Neural cell (in vitro differentiated cells): ENCODE data around the gene CCL28. TPM values are rescaled to one million over a fixed set of nuclear protein-coding genes. Genes with fewer than 3 reads are reported as not detected.

Source experiments
- H2AFZ ChIP-seq: fragments of 200-600, 300-800 bp; sonication (generic), shearing (Covaris generic); 2 replicates; pipeline ENCODE4 v1.6.0; 2014; ENCODE audit warnings: low read depth, mild to moderate bottlenecking, antibody characterized with exemption, low read length, moderate library complexity
- H3F3A ChIP-seq: fragments of 200-600 bp; shearing (Covaris generic); 2 replicates; pipeline ENCODE4 v1.6.1; 2016; ENCODE audit warnings: mild to moderate bottlenecking, moderate library complexity, mixed read lengths, antibody characterized with exemption, low read length; ENCODE audit not compliant: insufficient read depth, poor library complexity, severe bottlenecking
- H3K27ac ChIP-seq: fragments of 200-600, 300-800 bp; sonication (generic), shearing (Covaris generic); 2 replicates; pipeline ENCODE4 v1.5.1; 2014; ENCODE audit warnings: mild to moderate bottlenecking, low read length, moderate library complexity
- H3K27me3 ChIP-seq: fragments of 300-800, 200-600 bp; sonication (generic), shearing (Covaris generic); 2 replicates; pipeline ENCODE4 v1.6.0; 2014; ENCODE audit warnings: mild to moderate bottlenecking, low read depth, low read length, moderate library complexity; ENCODE audit not compliant: insufficient read depth
- H3K36me3 ChIP-seq: fragments of 300-800, 200-600 bp; sonication (generic), shearing (Covaris generic); 2 replicates; pipeline ENCODE4 v1.5.1; 2014; ENCODE audit warnings: mild to moderate bottlenecking, antibody characterized with exemption, low read length, moderate library complexity; ENCODE audit not compliant: insufficient read depth
- H3K4me2 ChIP-seq: fragments of 300-800, 200-600 bp; sonication (generic), shearing (Covaris generic); 2 replicates; pipeline ENCODE4 v1.6.0; 2014; ENCODE audit warnings: mild to moderate bottlenecking, low read length
- H3K4me3 ChIP-seq: fragments of 300-800, 200-600 bp; sonication (generic), shearing (Covaris generic); 2 replicates; pipeline ENCODE4 v1.5.1; 2014; ENCODE audit warnings: mild to moderate bottlenecking, low read length, moderate library complexity
- H3K79me2 ChIP-seq: fragments of 200-600 bp; shearing (Covaris generic); replicated peaks from 2 replicates; pipeline ENCODE4 v1.6.0; 2014; ENCODE audit warnings: mild to moderate bottlenecking, low read length, moderate library complexity; ENCODE audit not compliant: insufficient read depth
- H3K9ac ChIP-seq: fragments of 300-800, 200-600 bp; sonication (generic), shearing (Covaris generic); 2 replicates; pipeline ENCODE4 v1.6.1; 2016; ENCODE audit warnings: mild to moderate bottlenecking, low read length, mixed read lengths
- H3K9me2 ChIP-seq: fragments of 200-600 bp; shearing (Covaris generic); 2 replicates; pipeline ENCODE4 v1.6.1; 2016; ENCODE audit warnings: mild to moderate bottlenecking, low read length, mixed read lengths; ENCODE audit not compliant: insufficient read depth
- H3K9me3 ChIP-seq: fragments of 200-600, 300-800 bp; sonication (generic), shearing (Covaris generic); 2 replicates; pipeline ENCODE4 v1.6.1; 2016; ENCODE audit warnings: mild to moderate bottlenecking, mixed run types, low read length, moderate library complexity, mixed read lengths
- H4K20me1 ChIP-seq: fragments of 200-600 bp; shearing (Covaris generic); 2 replicates; pipeline ENCODE4 v1.6.1; 2016; ENCODE audit warnings: mild to moderate bottlenecking, mixed run types; ENCODE audit not compliant: insufficient read depth
- CTCF ChIP-seq: fragments of 450-650 bp; IDR thresholded peaks from 2 replicates; pipeline ENCODE4 v1.5.1; 2014; ENCODE audit warnings: antibody characterized with exemption, mild to moderate bottlenecking, moderate library complexity; ENCODE audit not compliant: poor library complexity, severe bottlenecking
- EP300 ChIP-seq: fragments of 450-650 bp; conservative IDR thresholded peaks from 2 replicates; pipeline ENCODE4 v1.6.1; 2014; ENCODE audit warnings: antibody characterized with exemption, mild to moderate bottlenecking, moderate library complexity; ENCODE audit not compliant: poor library complexity, severe bottlenecking
- EZH2 ChIP-seq: fragments of 200-600, 300-800 bp; shearing (Covaris generic), sonication (generic); IDR thresholded peaks from 2 replicates; pipeline ENCODE4 v1.6.1; 2014; ENCODE audit warnings: antibody characterized with exemption, low read length, borderline replicate concordance, mild to moderate bottlenecking; ENCODE audit not compliant: insufficient read depth, poor library complexity, severe bottlenecking
- MXI1 ChIP-seq: fragments of 450-650 bp; conservative IDR thresholded peaks from 2 replicates; pipeline ENCODE4 v1.6.1; 2014; ENCODE audit warnings: antibody characterized with exemption, mild to moderate bottlenecking; ENCODE audit not compliant: poor library complexity, severe bottlenecking
- POLR2AphosphoS5 ChIP-seq: IDR thresholded peaks from 2 replicates; pipeline ENCODE4 v1.6.1; 2012
- RAD21 ChIP-seq: fragments of 450-650 bp; conservative IDR thresholded peaks from 2 replicates; pipeline ENCODE4 v1.6.1; 2014; ENCODE audit warnings: antibody characterized with exemption, mild to moderate bottlenecking, moderate library complexity
- REST ChIP-seq: IDR thresholded peaks from 2 replicates; pipeline ENCODE4 v1.6.1; 2012; ENCODE audit warnings: borderline replicate concordance
- SMC3 ChIP-seq: fragments of 450-650 bp; conservative IDR thresholded peaks from 2 replicates; pipeline ENCODE4 v1.6.1; 2014; ENCODE audit warnings: antibody characterized with exemption, mild to moderate bottlenecking, moderate library complexity; ENCODE audit not compliant: poor library complexity
- TAF1 ChIP-seq: IDR thresholded peaks from 2 replicates; pipeline ENCODE4 v1.6.1; 2012; ENCODE audit warnings: low read depth
- polyA plus RNA-seq: library from polyadenylated mRNA; depleted of rRNA; stranded (reverse); fragments of >200 nt; gene quantifications from 2 replicates; pipeline ENCODE4 v1.2.3, GENCODE V29; 2014

Gene CCL28
- polyA plus RNA-seq, 1 donor from 2014 or later = not detected

GRCh38 chr5:43357878-43358281 lies 54.3 kb downstream of the CCL28 start:
- Histone ChIP-seq H3K27ac (no peak overlapping the region), H4K20me1 (no peaks in the 10 kb centered on the region), H3K9me3 (no peaks in the 10 kb centered on the region), H3K9ac (no peak overlapping the region), H2AFZ (no peak overlapping the region), H3K79me2 (no peaks in the 10 kb centered on the region), H3K36me3 (no peaks in the 10 kb centered on the region), H3K4me2 (no peak overlapping the region), H3F3A (no peaks in the 10 kb centered on the region), H3K4me3 (no peak overlapping the region), H3K27me3 (no peaks in the 10 kb centered on the region), H3K9me2 (no peaks in the 10 kb centered on the region)
- no peak for TF ChIP-seq TAF1
- TF ChIP-seq MXI1 = no peak
- TF ChIP-seq CTCF = no peak
- no peak for TF ChIP-seq RAD21
- no peak for TF ChIP-seq REST
- TF ChIP-seq EP300 = no peak
- TF ChIP-seq EZH2 = no peak
- no peak for TF ChIP-seq SMC3
- no peak for TF ChIP-seq POLR2AphosphoS5

GRCh38 chr5:43357067-43357466 lies 55.1 kb downstream of the CCL28 start:
- Histone ChIP-seq H3K79me2 (no peaks in the 10 kb centered on the region), H3K9me2 (no peaks in the 10 kb centered on the region)

More at GRCh38 chr5:43357067-43357466, 55.1 kb downstream of the CCL28 start:
- Histone ChIP-seq H3K4me3 (no peak overlapping the region), H2AFZ (no peak overlapping the region), H3K36me3 (no peaks in the 10 kb centered on the region), H3K27ac (no peak overlapping the region), H3F3A (no peaks in the 10 kb centered on the region), H3K27me3 (no peaks in the 10 kb centered on the region), H4K20me1 (no peaks in the 10 kb centered on the region), H3K4me2 (no peak overlapping the region), H3K9me3 (no peaks in the 10 kb centered on the region), H3K9ac (no peak overlapping the region)
- TF ChIP-seq EZH2 = no peak
- TF ChIP-seq MXI1 = no peak
- TF ChIP-seq RAD21 = no peak
- TF ChIP-seq SMC3 = no peak
- TF ChIP-seq CTCF = no peak
- TF ChIP-seq TAF1 = no peak
- TF ChIP-seq EP300 = no peak
- TF ChIP-seq POLR2AphosphoS5 = no peak
- no peak for TF ChIP-seq REST
